ENCODE measurements around the gene KCNB1. TPM values are rescaled to one million over a fixed set of nuclear protein-coding genes. Genes with fewer than 3 reads are reported as not detected.

KCNB1 gene
- total RNA-seq, 1 experiment from 2014 or later, result 0.04 TPM

DNA sequence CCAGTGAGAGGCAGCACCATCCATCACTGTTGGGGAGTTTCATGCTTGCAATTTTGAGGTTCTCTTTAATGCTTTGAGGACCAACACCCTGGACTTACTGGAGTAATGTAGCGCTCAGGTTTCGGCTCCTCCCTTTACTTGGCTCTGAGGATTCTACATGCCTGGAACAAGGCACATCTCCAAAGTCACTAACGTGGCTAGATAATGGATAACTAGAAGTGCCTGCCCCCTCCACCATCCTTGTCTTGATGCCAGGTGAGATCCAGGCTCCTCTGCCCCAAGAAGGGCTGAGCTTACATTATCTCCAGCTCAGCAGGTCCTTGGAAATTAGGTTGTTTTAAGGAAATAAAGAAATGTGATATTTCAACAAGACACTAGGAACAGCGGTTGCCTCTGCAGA is 129.1 kb downstream of the KCNB1 start:
- Histone ChIP-seq H3K9me2 (ENCODE audit: insufficient read depth) (no peaks in the 10 kb centered on the region), H3K4me1 (replicated peaks; ENCODE audit: insufficient read depth) (no peaks in the 10 kb centered on the region), H3K9me3 (ENCODE audit: insufficient read depth, low read depth) (no peaks in the 10 kb centered on the region), H3K4me2 (no peak overlapping the region), H2AFZ (no peak overlapping the region), H3K36me3 (ENCODE audit: low read depth) (no peaks in the 10 kb centered on the region), H3K79me2 (ENCODE audit: low read depth) (no peaks in the 10 kb centered on the region), H4K20me1 (ENCODE audit: insufficient read depth) (no peaks in the 10 kb centered on the region), H3K27ac (no peak overlapping the region), H3K4me3 (no peak overlapping the region), H3F3A (ENCODE audit: insufficient read depth, low read depth) (no peaks in the 10 kb centered on the region), H3K27me3 (ENCODE audit: insufficient read depth, low read depth) (no peaks in the 10 kb centered on the region; the same call in 1 of the 2 replicates)
- no peak for DNase-seq
- intact Hi-C loops (cut with micrococcal nuclease; ENCODE audit: unreplicated experiment), result no loop called here
- POLR2A ChIA-PET (ENCODE audit: unreplicated experiment), result no interaction called here
- CTCF ChIA-PET, result no interaction called here
- no peak for TF ChIP-seq CTCF (conservative IDR thresholded peaks at IDR 0.05)
- no peak for TF ChIP-seq EZH2 (IDR thresholded peaks at IDR 0.05; ENCODE audit: low read depth)
- BruUV-seq (replicated peaks), result no TSS peak

- Histone ChIP-seq H3K79me2 (ENCODE audit: low read depth) (no peaks in the 10 kb centered on the region), H3K4me1 (replicated peaks; ENCODE audit: insufficient read depth) (no peaks in the 10 kb centered on the region), H4K20me1 (ENCODE audit: insufficient read depth) (no peaks in the 10 kb centered on the region), H3F3A (ENCODE audit: insufficient read depth, low read depth) (no peaks in the 10 kb centered on the region), H3K27me3 (ENCODE audit: insufficient read depth, low read depth) (no peaks in the 10 kb centered on the region; the same call in 1 of the 2 replicates), H3K9me3 (ENCODE audit: insufficient read depth, low read depth) (no peaks in the 10 kb centered on the region), H2AFZ (no peak overlapping the region), H3K36me3 (ENCODE audit: low read depth) (no peaks in the 10 kb centered on the region), H3K4me3 (no peak overlapping the region), H3K4me2 (no peak overlapping the region), H3K9me2 (ENCODE audit: insufficient read depth) (no peaks in the 10 kb centered on the region), H3K27ac (no peak overlapping the region)
- ChIA-PET CTCF (interaction anchor here (0.5 kb wide), 1 partner anchor 523 kb away, joined by 3 read pairs; no protein-coding TSS in a partner anchor), POLR2A (ENCODE audit: unreplicated experiment) (no interaction called here)
- TF ChIP-seq CTCF (conservative IDR thresholded peaks at IDR 0.05), result no peak
- TF ChIP-seq EZH2 (IDR thresholded peaks at IDR 0.05; ENCODE audit: low read depth), result no peak
- no TSS peak for BruUV-seq (replicated peaks)
- DNase-seq, result no peak
- intact Hi-C loops (cut with micrococcal nuclease; ENCODE audit: unreplicated experiment), result no loop called here
Observed at GRCh38 chr20:49352751-49353150, 129.7 kb downstream of the KCNB1 start.

DNA sequence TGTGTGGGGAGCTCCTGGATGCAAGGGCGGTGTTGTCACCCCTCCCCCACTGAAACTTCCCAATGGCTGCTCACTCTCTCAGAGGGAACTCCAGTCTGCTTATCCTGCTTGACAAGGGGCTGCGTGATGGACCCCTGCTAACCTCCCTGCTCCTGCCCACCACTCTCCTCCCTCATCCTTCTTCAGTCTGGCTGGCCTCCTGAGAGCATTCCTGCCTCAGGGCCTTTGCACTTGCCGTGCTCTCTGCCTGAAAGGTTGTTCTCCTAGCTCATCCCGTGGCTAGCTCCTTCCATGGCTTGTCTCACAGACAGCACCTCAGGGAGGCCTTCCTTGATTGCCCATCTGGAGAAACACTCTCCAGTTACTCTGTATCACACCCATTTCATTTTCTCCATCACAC is 130.7 kb downstream of the KCNB1 start:
- no peak for DNase-seq
- BruUV-seq (replicated peaks), result no TSS peak
- ChIA-PET CTCF (interaction anchor here (0.6 kb wide), 2 partner anchors 16 to 354 kb away, joined by 3 to 5 read pairs; no protein-coding TSS in a partner anchor), POLR2A (ENCODE audit: unreplicated experiment) (no interaction called here)
- Histone ChIP-seq H3F3A (ENCODE audit: insufficient read depth, low read depth) (peaks cover 5% of the 10 kb centered on the region; the same call in 1 of the 2 replicates), H3K9me2 (ENCODE audit: insufficient read depth) (no peaks in the 10 kb centered on the region), H3K36me3 (ENCODE audit: low read depth) (no peaks in the 10 kb centered on the region), H3K9me3 (ENCODE audit: insufficient read depth, low read depth) (no peaks in the 10 kb centered on the region), H3K79me2 (ENCODE audit: low read depth) (no peaks in the 10 kb centered on the region), H2AFZ (no peak overlapping the region), H3K4me2 (no peak overlapping the region), H4K20me1 (ENCODE audit: insufficient read depth) (no peaks in the 10 kb centered on the region), H3K4me3 (no peak overlapping the region), H3K27ac (no peak overlapping the region), H3K4me1 (replicated peaks; ENCODE audit: insufficient read depth) (peaks cover 5% of the 10 kb centered on the region; the same call in 1 of the 2 replicates), H3K27me3 (ENCODE audit: insufficient read depth, low read depth) (no peaks in the 10 kb centered on the region; the same call in 1 of the 2 replicates)
- TF ChIP-seq EZH2 (IDR thresholded peaks at IDR 0.05; ENCODE audit: low read depth) (no peak), CTCF (conservative IDR thresholded peaks at IDR 0.05) (no peak)
- intact Hi-C loops (cut with micrococcal nuclease; ENCODE audit: unreplicated experiment), result no loop called here

Data from PC-9 (cell line).